NCI-H345 (cell line): Measurements from ENCODE around the gene ZFP1.

Experiments
- DNase-seq: peaks from one replicate; lab custom pipeline; 2025; lab: John Stamatoyannopoulos, UW

Gene ZFP1

DNA sequence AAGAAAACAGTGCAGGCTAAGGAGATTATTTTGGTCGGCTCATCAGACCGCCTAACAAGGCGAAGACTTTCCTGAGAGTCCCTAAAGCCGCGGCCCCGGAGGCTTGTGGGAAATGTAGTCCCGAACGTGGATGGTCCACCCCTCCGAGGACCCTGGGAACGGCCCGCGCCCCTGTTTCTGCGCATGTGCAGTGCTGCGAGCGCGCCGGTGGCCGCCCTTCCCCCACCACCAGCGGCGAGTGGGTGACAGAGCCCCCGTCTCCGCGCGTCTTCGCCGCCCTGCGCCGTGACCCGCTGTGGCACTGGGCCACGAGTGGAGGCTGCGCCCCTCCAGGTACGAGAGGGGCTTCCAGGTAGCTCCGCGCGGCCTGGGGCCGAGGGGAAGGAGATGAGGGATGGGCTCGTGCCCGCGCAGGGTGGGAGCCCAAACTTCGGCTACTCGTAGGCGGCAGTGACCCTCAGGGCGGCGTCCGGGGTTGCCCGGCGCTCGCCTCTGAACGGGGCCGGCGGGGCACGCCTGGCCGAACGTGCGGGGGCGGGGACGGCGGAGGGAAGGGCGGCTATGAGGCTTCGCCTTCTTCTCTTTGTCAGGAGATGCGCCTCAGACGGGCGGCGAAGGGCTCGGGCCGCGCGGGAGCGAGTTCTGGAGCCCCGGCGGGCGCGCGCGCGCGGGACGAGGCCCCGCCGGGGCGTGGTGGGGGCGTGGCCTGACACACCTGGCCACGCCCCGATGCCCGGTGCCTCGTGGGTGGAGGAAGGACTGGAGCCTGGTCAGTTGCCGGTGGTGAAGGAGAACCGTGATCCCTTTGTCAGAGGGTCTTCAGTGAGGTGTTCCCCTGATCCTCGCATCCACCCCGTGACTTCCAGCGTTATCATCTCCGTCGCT, at the start of gene ZFP1:
ZFP1 (plus strand) TSS at position 214 of the 885 bp plus-strand sequence. CDS start 4,428 bp downstream, outside the sequence.
- DNase-seq, result peak; percentile 88

DNA sequence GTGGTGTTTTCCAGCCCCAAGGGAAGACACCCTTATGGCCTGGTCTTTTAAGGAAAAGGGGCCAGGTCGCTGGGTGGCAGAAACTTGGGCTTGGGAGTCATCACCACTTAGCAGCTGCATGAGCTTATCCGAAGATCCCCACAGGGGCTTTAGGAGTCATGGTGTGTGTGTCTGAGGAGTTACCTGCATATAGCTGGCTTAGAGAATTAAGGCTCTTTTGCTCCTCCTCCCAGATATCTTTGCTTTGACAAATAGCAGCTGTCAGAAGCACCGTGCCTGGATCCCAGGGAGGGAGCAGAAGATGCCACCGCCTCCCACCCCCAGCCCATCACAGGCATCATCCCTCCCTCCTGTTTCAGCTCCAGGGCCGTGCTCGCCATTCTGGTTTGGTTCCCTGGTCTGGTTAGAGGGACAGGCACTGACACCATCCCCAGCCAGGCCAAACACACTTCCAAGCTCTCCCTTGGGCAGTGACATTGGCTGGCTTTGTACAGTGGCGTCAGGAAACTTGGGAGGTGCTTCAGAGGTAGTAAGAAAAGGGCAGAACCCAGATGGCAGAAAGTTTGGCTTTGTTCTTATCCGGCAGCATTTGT, 49.2 kb upstream of the ZFP1 start:
- DNase-seq, result no peak

DNA sequence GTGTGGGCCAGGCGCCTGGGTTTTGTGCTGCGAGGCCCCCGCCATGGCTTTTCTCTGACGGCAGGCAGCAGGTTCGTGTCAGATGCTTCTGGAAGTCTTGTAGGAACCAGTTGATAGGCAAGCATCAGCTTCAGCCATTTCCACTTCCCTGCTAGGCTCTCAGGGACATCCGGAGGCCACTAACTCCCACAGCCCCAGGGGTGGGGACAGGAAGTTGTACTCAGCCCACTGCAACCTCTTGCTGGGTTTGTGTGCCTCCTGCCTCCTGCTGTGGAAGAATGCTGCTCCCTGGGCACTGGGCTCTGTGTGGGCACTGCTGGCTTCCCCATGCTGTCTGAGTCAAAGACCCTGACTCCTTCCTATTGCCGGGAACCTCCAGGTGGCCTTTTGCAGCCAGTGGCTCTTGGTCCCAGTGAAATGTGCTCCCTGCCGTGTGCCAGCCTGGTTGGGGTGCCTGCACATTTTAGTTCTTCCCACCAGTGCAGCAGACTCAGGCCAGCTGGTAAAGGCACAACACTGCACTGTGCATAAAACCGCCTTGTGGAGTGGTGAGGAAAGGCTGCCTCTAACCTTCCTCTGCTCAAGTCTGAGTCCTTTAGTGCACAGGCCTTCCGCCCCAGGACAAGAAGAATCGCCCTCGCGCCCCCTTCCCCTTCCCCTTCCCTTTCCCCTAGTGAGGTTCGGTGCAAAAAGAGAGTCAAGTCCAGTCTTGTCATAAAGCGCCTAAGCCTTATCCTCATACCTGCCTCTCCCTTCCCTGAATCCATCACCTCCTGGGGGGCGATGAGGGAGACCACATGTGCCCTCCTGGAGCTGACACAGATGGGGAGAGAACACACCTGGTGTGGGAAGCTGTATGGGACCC, 48.4 kb upstream of the ZFP1 start:
- DNase-seq, result no peak

GRCh38 chr16:75100603-75100990, 47.7 kb upstream of the ZFP1 start:
- DNase-seq, result no peak

GRCh38 chr16:75101635-75102034, 46.7 kb upstream of the ZFP1 start:
- DNase-seq, result no peak

GRCh38 chr16:75102595-75102994, 45.7 kb upstream of the ZFP1 start:
- no peak for DNase-seq

DNA sequence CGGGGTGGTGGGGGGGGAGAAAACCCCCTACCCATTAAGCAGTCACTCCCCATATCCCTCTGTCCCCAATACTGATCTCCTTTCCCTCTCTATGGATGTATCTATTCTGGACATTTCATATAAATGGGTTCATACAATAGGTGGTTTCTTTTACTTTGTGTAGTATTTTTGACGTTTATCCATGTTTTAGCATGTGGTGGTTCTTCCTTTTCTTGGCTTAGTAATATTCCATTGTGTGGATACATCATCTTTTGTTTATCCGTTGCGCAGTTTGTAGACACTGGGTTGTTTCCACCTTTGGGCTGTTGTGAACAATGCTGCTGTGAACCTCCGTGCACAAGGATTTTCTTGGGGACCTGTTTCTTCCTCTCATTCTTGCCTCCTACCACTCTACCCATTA, 44.3 kb upstream of the ZFP1 start:
- DNase-seq, result no peak

- DNase-seq, result no peak
These were observed 43.5 kb upstream of the ZFP1 start for GRCh38 chr16:75104836-75105235.

DNA sequence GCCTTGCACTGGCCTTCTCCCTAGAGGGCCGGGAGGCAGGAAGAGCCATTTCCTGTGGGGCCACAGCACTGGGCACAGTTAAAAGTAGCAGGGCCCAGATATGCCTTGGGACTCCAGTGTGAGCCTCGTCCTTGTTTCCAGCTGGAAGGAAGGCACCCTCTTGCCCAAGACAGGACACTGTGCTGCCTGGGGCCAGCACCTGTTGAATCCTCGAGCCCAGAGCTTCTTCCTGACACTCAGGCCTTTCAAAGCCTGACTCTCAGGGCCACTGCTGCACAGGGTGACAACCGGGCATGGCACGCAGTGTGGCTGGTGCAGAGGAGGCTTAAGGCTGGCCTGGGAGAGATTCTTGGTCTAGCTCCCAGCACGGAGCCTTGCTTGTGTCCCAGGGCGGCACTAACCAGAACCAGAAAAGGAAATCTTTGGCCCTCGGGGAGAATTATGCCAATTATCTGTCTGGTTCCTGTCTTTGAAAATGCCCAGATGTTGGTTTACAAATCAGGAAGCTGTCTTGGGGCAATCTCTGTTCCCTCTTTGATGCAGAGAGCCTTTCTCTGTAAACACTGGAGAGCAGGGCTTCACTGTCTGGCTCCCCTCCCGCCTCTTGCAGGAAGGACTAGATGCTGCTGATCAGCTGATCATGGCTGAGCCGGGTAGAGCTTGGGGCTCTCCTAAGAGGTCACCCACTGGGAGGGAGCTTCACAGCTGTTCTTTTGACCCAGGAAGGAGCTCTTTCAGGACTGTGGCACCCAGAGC, 42.8 kb upstream of the ZFP1 start:
- no peak for DNase-seq

DNA sequence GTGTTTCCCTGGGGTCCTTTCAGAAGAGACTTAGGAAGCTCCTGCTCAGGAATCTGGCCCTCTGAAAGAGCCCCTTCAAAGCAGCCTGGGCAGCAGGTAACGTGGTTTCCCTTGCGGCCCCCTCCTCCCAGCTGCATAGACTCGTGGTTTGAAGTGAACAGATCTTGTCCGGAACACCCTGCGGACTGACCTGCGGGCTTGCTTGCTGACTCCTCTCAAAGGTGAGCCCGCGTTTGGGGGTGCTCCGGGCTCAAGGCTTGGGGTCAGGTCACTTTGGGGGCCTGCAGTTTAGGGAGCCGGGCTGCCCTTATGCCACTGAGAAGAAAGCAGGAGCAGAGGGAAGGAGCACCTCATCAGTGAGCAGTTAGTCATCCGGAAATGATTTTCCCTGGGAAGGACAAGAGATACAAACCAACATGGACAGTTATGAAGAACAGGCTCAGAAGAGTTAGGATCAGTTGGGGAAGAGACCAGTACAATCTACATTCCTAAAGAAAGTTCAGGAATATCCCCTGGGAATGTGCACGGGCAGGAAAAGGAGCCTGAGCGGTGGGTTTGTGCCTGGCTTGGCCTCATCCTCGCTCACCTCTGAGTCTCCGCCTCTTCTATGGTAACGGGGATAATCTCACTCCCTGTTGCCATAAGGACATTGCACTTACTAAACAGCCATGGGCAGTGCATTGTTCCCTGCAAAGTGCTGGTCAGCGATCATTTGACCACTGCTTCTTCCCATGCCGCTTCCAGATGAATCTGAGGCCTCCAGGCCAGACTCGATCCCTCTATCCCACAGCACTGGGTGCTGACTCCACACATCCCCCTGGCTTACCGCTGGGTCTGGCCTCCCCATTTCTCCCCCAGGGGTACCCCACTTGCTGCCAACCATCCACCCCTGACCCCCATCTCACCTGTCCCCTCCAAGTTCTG, 41.7 kb upstream of the ZFP1 start:
- DNase-seq, result no peak

DNA sequence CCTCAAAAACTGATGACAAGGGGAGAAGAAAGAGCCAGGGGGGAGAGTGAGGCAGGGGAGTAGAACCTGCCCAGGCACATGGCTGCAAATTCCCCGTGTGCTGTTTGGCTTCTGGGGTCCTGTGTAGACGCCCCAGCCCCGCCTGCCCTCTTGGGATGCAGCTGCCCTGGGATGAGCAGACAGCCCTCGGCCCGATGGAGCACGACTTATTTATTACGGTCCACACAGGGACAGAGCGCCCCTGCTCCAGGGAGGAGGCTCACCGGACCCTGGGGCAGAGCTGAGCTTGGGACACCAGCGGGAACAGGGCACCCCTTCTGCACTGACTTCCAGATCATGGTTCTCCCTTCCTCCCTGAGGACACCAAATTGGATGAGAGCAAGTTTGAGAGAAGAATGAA, 40.8 kb upstream of the ZFP1 start:
- DNase-seq, result no peak

GRCh38 chr16:75108792-75109731, 39.3 kb upstream of the ZFP1 start:
- peak; percentile 26 for DNase-seq

DNA sequence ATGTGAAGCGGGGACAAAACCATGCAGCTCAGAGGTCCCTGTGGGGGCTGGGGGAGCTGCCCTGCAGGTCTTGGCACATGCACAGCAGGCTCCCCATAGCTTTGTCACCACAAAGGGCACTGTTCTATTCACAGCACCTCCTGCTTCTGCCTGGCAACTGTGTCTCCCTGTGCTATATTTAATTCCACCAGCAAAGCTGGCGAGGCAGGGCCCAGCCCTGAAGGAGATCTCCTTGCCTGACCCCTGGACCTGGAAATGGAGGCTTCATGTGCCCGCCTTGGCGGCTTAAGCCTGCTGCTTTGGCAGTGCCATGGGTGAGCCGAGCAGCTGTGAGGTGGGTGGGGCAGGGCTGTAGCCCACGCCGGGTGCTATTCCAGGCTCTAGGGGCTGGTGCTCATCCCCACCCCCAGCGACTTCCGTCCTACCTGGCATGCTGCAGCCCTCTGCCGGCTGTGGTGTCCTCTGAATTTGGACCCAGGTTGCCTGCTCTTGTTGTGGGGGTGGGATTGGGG, 38.5 kb upstream of the ZFP1 start:
- peak; percentile 15 for DNase-seq

DNA sequence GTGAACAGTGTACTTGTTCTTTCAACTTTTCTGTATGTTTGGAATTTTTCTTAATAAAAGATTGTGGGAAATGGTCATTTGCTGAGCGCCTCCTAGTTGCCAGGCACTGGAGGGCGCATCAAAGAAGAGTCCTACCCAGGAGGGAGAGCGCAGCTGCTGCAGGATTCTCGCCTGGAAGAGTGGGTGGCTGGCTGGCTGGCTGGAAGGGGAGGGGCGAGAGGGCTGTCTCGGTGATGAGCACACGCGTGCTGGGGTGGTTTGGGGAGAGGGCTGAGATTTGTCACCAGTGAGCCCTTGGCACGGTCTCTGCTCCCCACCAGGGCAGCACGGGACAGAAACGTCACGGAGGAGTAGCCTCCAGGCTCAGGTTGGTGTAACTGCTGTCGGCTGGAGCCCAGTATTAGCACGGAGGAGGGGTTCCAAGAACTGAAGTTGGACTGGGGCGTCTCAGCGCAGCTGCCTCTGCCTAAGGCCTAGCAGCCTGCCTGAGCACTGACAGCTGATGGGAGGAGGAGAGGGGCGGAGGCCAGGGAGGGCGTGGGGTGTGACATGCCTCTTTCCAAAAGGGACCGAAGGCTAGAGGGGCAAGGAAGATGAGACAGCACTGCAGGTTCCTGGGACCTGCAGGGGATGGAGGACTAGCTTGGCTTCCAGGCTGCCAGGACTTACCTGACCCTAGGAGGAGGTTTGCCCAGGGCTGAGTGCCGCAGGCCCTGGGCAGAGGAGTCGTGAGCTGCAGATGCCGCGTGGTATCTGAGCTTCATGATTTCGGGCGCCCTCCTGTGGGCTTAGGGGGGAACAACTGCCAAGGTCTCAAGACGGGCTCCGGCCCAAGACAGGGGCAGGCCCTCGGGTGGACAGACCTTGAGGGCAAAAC, 37.4 kb upstream of the ZFP1 start:
- DNase-seq, result peak; percentile 74

DNA sequence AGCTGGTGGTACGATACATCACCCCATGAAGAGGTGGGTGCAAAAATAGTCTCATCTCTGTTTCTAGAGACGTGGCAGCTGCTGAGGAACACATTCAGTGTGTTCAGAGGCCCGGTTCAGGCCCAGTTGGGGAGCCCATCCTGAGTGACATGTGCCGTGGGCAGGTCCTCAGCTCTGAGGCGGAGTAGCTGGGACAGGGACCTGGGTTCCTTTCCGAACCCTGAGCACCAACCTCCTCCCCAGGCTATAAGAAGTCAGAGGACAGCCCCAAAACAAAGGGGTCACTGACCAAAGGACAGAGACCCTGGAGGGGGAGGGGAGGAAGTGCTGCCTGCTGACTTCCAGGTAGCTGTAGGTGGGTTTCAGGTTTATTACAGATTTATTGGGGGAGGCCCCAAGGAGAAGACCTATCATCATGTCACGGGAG, 36.8 kb upstream of the ZFP1 start:
- DNase-seq, result no peak

GRCh38 chr16:75111961-75112733, 36.2 kb upstream of the ZFP1 start:
- no peak for DNase-seq

GRCh38 chr16:75112734-75113491, 35.4 kb upstream of the ZFP1 start:
- DNase-seq, result no peak
